Activated naive CD4-positive, alpha-beta T cell treated with anti-CD3 and anti-CD28 coated beads, Interleukin-2, amount 50 U/mL, for 24 hours (primary cell): Measurements from ENCODE around the gene TPPP3.
"Not testable (repeated sequence)": the region's sequence is repeated elsewhere in the genome, so short reads cannot be mapped to it uniquely, and the experiment has no call there.

Source experiments
- H3K27ac Mint-ChIP-seq: one replicate; pipeline ENCODE4 v1.8.0; 2021; ENCODE audit warnings: mild to moderate bottlenecking, mixed read lengths
- H3K27me3 Mint-ChIP-seq: one replicate; pipeline ENCODE4 v1.8.0; 2021; ENCODE audit warnings: mixed read lengths
- H3K36me3 Mint-ChIP-seq: one replicate; pipeline ENCODE4 v1.8.0; 2021; ENCODE audit warnings: mixed read lengths
- H3K4me1 Mint-ChIP-seq: one replicate; pipeline ENCODE4 v1.8.0; 2021; ENCODE audit warnings: mixed read lengths
- H3K4me3 Mint-ChIP-seq: one replicate; pipeline ENCODE4 v1.8.0; 2021; ENCODE audit warnings: mild to moderate bottlenecking, mixed read lengths
- H3K9me3 Mint-ChIP-seq: one replicate; pipeline ENCODE4 v1.8.0; 2021; ENCODE audit warnings: mixed read lengths

TPPP3 gene

GRCh38 chr16:67390816-67391423 is 2.4 kb downstream of the TPPP3 start:
- Mint-ChIP-seq H3K36me3 (no peaks in the 10 kb centered on the region), H3K9me3 (no peaks in the 10 kb centered on the region), H3K27ac (no peak overlapping the region), H3K27me3 (peaks cover 9% of the 10 kb centered on the region), H3K4me1 (peaks cover 5% of the 10 kb centered on the region), H3K4me3 (no peak overlapping the region)

GRCh38 chr16:67389911-67390815 is 3.1 kb downstream of the TPPP3 start:
- Mint-ChIP-seq H3K4me1 (peaks cover 5% of the 10 kb centered on the region), H3K36me3 (no peaks in the 10 kb centered on the region), H3K27me3 (peaks cover 5% of the 10 kb centered on the region), H3K4me3 (no peak overlapping the region), H3K9me3 (no peaks in the 10 kb centered on the region), H3K27ac (no peak overlapping the region)

- no peak overlapping the region for H3K4me3 Mint-ChIP-seq
- no peak overlapping the region for H3K27ac Mint-ChIP-seq
- no peaks in the 10 kb centered on the region for H3K4me1 Mint-ChIP-seq
- H3K27me3 Mint-ChIP-seq = no peaks in the 10 kb centered on the region
- no peaks in the 10 kb centered on the region for H3K36me3 Mint-ChIP-seq
- H3K9me3 Mint-ChIP-seq = no peaks in the 10 kb centered on the region
Observed at GRCh38 chr16:67388591-67388990, 4.7 kb downstream of the TPPP3 start.

- Mint-ChIP-seq H3K9me3 (no peaks in the 10 kb centered on the region), H3K27me3 (no peaks in the 10 kb centered on the region), H3K27ac (no peak overlapping the region), H3K36me3 (no peaks in the 10 kb centered on the region), H3K4me1 (no peaks in the 10 kb centered on the region), H3K4me3 (no peak overlapping the region)
Observed at GRCh38 chr16:67388191-67388590, 5.1 kb downstream of the TPPP3 start.

GRCh38 chr16:67387479-67388079 is 5.7 kb downstream of the TPPP3 start:
- no peaks in the 10 kb centered on the region for H3K36me3 Mint-ChIP-seq
- H3K4me3 Mint-ChIP-seq = no peak overlapping the region
- no peaks in the 10 kb centered on the region for H3K9me3 Mint-ChIP-seq
- no peaks in the 10 kb centered on the region for H3K27me3 Mint-ChIP-seq
- H3K4me1 Mint-ChIP-seq = no peaks in the 10 kb centered on the region
- H3K27ac Mint-ChIP-seq = no peak overlapping the region

- H3K9me3 Mint-ChIP-seq = no peaks in the 10 kb centered on the region
- H3K36me3 Mint-ChIP-seq = no peaks in the 10 kb centered on the region
- H3K27me3 Mint-ChIP-seq = no peaks in the 10 kb centered on the region
Observed at GRCh38 chr16:67386861-67387455, 6.3 kb downstream of the TPPP3 start.

GRCh38 chr16:67384778-67385510 is 8.4 kb downstream of the TPPP3 start:
- H3K27ac Mint-ChIP-seq = no peak overlapping the region
- no peaks in the 10 kb centered on the region for H3K36me3 Mint-ChIP-seq
- no peak overlapping the region for H3K4me3 Mint-ChIP-seq
- H3K9me3 Mint-ChIP-seq = no peaks in the 10 kb centered on the region
- H3K4me1 Mint-ChIP-seq = no peaks in the 10 kb centered on the region
- no peaks in the 10 kb centered on the region for H3K27me3 Mint-ChIP-seq

More at GRCh38 chr16:67386861-67387455, 6.3 kb downstream of the TPPP3 start:
- Mint-ChIP-seq H3K4me3 (no peak overlapping the region), H3K27ac (no peak overlapping the region), H3K4me1 (no peaks in the 10 kb centered on the region)

- Mint-ChIP-seq H3K4me3 (no peak overlapping the region), H3K27me3 (no peaks in the 10 kb centered on the region), H3K27ac (no peak overlapping the region), H3K4me1 (no peaks in the 10 kb centered on the region), H3K36me3 (no peaks in the 10 kb centered on the region), H3K9me3 (no peaks in the 10 kb centered on the region)
Observed at GRCh38 chr16:67383284-67383683, 10.0 kb downstream of the TPPP3 start.

- Mint-ChIP-seq H3K4me3 (no peak overlapping the region), H3K9me3 (no peaks in the 10 kb centered on the region), H3K27me3 (no peaks in the 10 kb centered on the region), H3K27ac (no peak overlapping the region), H3K4me1 (no peaks in the 10 kb centered on the region), H3K36me3 (no peaks in the 10 kb centered on the region)
Observed at GRCh38 chr16:67378642-67379041, 14.7 kb downstream of the TPPP3 start.

GRCh38 chr16:67376012-67376411 is 17.3 kb downstream of the TPPP3 start:
- not testable (repeated sequence) for H3K27ac Mint-ChIP-seq, H3K27me3 Mint-ChIP-seq, H3K36me3 Mint-ChIP-seq, H3K4me3 Mint-ChIP-seq, H3K4me1 Mint-ChIP-seq, H3K9me3 Mint-ChIP-seq

- Mint-ChIP-seq H3K4me3 (no peak overlapping the region), H3K36me3 (no peaks in the 10 kb centered on the region), H3K4me1 (no peaks in the 10 kb centered on the region), H3K27ac (no peak overlapping the region), H3K27me3 (peaks cover 3% of the 10 kb centered on the region), H3K9me3 (no peaks in the 10 kb centered on the region)
Observed at GRCh38 chr16:67372664-67373063, 20.6 kb downstream of the TPPP3 start.

GRCh38 chr16:67370661-67371060 is 22.6 kb downstream of the TPPP3 start:
- H3K4me1 Mint-ChIP-seq = peaks cover 4% of the 10 kb centered on the region
- no peak overlapping the region for H3K4me3 Mint-ChIP-seq
- H3K27ac Mint-ChIP-seq = no peak overlapping the region
- H3K27me3 Mint-ChIP-seq = peaks cover 3% of the 10 kb centered on the region
- no peaks in the 10 kb centered on the region for H3K36me3 Mint-ChIP-seq
- no peaks in the 10 kb centered on the region for H3K9me3 Mint-ChIP-seq

- no peaks in the 10 kb centered on the region for H3K36me3 Mint-ChIP-seq
- no peaks in the 10 kb centered on the region for H3K27me3 Mint-ChIP-seq
- peak overlapping the region; percentile 27 for H3K4me3 Mint-ChIP-seq
- H3K27ac Mint-ChIP-seq = peak overlapping the region; percentile 39
- H3K9me3 Mint-ChIP-seq = no peaks in the 10 kb centered on the region
- peaks cover 25% of the 10 kb centered on the region for H3K4me1 Mint-ChIP-seq
Observed at GRCh38 chr16:67364600-67365235, 28.6 kb downstream of the TPPP3 start.

- Mint-ChIP-seq H3K4me3 (no peak overlapping the region), H3K27ac (no peak overlapping the region), H3K9me3 (no peaks in the 10 kb centered on the region), H3K27me3 (no peaks in the 10 kb centered on the region), H3K4me1 (peaks cover 25% of the 10 kb centered on the region), H3K36me3 (no peaks in the 10 kb centered on the region)
Observed at GRCh38 chr16:67361038-67361437, 32.3 kb downstream of the TPPP3 start.
